ENCODE results near the gene KRT33B. TPM values are rescaled to one million over a fixed set of nuclear protein-coding genes. Genes with fewer than 3 reads are reported as not detected.

Gene KRT33B
- total and polyA plus RNA-seq, 2 donors (not counting 1 experiment from before 2014, with no cell fraction given): not detected

DNA sequence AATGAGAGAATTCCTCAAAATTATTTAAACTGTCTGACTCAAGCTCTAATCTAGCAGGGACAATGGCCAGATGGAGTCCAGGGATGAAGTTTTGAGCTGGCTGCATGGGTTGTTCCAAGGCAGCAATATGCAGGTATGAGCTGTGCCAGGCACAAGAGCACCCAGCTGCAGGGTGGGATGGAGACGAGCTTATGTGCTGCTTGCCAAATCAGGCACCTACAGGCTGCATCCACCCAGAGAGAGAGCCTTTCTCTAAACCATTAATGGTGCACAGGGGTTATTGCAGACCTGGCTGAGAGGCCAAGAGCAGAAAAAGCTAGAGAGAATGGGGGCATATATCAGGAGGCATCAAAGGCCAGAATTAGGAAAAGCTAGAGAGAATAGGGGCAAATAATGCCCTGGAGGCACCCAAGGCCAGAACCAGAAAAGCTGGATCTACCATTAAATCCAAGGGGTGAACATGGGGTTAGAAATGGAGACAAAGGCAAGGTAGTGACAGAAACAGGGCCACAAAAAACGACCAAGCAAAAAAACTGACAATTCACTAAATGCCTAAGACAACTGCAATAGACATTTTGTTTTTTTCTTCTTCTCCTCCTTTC, 29.9 kb downstream of the KRT33B start:
- no peaks in the 10 kb centered on the region for H4K20me1 ChIP-seq (ENCODE audit: control insufficient read depth, extremely low read depth, insufficient read depth, low read length)
- no peaks in the 10 kb centered on the region for H3K9me3 ChIP-seq (ENCODE audit: control insufficient read depth, insufficient read depth, low read depth, low read length)
- H3K4me2 ChIP-seq (ENCODE audit: extremely low read depth, insufficient read depth, low read length): no peak overlapping the region
- no peak overlapping the region for H3K9ac ChIP-seq (ENCODE audit: insufficient read depth, low read length)
- H3K36me3 ChIP-seq (ENCODE audit: control insufficient read depth, insufficient read depth, low read length): no peaks in the 10 kb centered on the region
- no peak overlapping the region for H2AFZ ChIP-seq (ENCODE audit: low read length)
- H3K79me2 ChIP-seq (ENCODE audit: control insufficient read depth, insufficient read depth, low read length): no peaks in the 10 kb centered on the region
- no peak overlapping the region for H3K4me3 ChIP-seq (replicated peaks in 1 of 4; ENCODE audit: control extremely low read depth in 1 of 4, insufficient read depth in 1 of 4, low read depth in 3 of 4, low read length in 4 of 4)
- TF ChIP-seq, protein P1, sequence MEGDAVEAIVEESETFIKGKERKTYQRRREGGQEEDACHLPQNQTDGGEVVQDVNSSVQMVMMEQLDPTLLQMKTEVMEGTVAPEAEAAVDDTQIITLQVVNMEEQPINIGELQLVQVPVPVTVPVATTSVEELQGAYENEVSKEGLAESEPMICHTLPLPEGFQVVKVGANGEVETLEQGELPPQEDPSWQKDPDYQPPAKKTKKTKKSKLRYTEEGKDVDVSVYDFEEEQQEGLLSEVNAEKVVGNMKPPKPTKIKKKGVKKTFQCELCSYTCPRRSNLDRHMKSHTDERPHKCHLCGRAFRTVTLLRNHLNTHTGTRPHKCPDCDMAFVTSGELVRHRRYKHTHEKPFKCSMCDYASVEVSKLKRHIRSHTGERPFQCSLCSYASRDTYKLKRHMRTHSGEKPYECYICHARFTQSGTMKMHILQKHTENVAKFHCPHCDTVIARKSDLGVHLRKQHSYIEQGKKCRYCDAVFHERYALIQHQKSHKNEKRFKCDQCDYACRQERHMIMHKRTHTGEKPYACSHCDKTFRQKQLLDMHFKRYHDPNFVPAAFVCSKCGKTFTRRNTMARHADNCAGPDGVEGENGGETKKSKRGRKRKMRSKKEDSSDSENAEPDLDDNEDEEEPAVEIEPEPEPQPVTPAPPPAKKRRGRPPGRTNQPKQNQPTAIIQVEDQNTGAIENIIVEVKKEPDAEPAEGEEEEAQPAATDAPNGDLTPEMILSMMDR (conservative IDR thresholded peaks at IDR 0.05 in 1 of 2, IDR thresholded peaks at IDR 0.05 in 1 of 2; ENCODE audit: low read depth in 1 of 2, low read length in 2 of 2): no peak
- no peak for TF ChIP-seq EZH2 (IDR thresholded peaks at IDR 0.05; ENCODE audit: low read length, missing control alignments)
- H3K27me3 ChIP-seq (ENCODE audit: control insufficient read depth, insufficient read depth, low read length): peaks cover 9% of the 10 kb centered on the region
- no peak overlapping the region for H3K27ac ChIP-seq (ENCODE audit: insufficient read depth, low read length)
- DNase-seq (ENCODE audit: low read depth in 2 of 2): no peak
- H3K4me1 ChIP-seq (ENCODE audit: control insufficient read depth, extremely low read depth, insufficient read depth, low read length): no peaks in the 10 kb centered on the region

DNA sequence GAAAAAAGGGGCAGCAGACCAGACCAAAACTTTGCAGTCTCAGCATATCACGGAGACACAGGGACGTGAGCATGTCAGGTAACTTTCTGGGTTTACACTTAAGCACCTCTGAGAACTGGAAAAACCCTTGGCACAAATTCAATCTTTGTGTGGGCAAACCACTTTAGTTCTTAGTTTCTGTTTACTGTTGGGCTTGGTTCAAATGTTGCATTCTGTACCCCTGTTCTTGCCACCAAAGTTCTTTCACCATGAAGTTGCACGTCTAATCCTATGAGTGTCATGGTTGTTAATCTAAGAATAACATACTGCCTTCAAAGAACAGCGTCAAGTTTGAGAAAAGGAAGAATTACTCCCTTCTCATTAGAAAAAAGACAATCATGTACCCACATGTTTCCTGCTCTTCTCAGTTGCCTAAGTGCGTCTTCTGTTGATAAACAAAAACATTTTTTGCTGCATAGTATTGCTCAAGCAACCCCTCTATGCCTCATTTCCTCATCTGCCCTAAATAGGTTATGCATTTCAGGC, 30.6 kb downstream of the KRT33B start:
- TF ChIP-seq EZH2 (IDR thresholded peaks at IDR 0.05; ENCODE audit: low read length, missing control alignments): no peak
- TF ChIP-seq, protein P1 (conservative IDR thresholded peaks at IDR 0.05 in 1 of 2, IDR thresholded peaks at IDR 0.05 in 1 of 2; ENCODE audit: low read depth in 1 of 2, low read length in 2 of 2): no peak
- Histone ChIP-seq H3K79me2 (ENCODE audit: control insufficient read depth, insufficient read depth, low read length) (no peaks in the 10 kb centered on the region), H3K27me3 (ENCODE audit: control insufficient read depth, insufficient read depth, low read length) (peaks cover 9% of the 10 kb centered on the region), H2AFZ (ENCODE audit: low read length) (no peak overlapping the region), H3K4me1 (ENCODE audit: control insufficient read depth, extremely low read depth, insufficient read depth, low read length) (no peaks in the 10 kb centered on the region), H3K4me2 (ENCODE audit: extremely low read depth, insufficient read depth, low read length) (no peak overlapping the region), H4K20me1 (ENCODE audit: control insufficient read depth, extremely low read depth, insufficient read depth, low read length) (no peaks in the 10 kb centered on the region), H3K36me3 (ENCODE audit: control insufficient read depth, insufficient read depth, low read length) (no peaks in the 10 kb centered on the region), H3K4me3 (replicated peaks in 1 of 4; ENCODE audit: control extremely low read depth in 1 of 4, insufficient read depth in 1 of 4, low read depth in 3 of 4, low read length in 4 of 4) (no peak overlapping the region), H3K9me3 (ENCODE audit: control insufficient read depth, insufficient read depth, low read depth, low read length) (no peaks in the 10 kb centered on the region), H3K27ac (ENCODE audit: insufficient read depth, low read length) (no peak overlapping the region), H3K9ac (ENCODE audit: insufficient read depth, low read length) (no peak overlapping the region)
- DNase-seq (ENCODE audit: low read depth in 2 of 2): peak in 1 of 2 donors; percentile 7

DNA sequence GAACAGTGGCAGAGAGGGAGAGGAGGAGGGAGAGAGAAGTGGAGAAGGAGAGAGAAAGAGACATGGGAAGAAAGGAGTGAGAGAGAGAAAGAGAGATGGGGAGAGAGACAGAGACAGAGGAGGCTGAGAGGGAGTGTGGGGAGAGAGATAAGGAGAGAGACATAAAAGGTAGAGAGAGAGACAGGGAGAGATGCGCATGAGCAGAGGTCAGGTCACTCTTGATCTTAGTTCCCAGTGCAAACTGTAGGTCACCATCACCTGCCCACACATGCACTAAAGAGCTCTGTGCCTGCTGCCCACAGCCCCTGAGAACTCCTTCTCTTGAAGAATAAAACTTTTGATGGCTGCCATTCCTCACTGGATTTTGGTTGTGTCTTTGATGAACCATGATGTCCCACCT, 33.9 kb downstream of the KRT33B start:
- TF ChIP-seq, protein P1 (conservative IDR thresholded peaks at IDR 0.05 in 1 of 2, IDR thresholded peaks at IDR 0.05 in 1 of 2; ENCODE audit: low read depth in 1 of 2, low read length in 2 of 2): no peak
- TF ChIP-seq EZH2 (IDR thresholded peaks at IDR 0.05; ENCODE audit: low read length, missing control alignments): no peak
- H3K9me3 ChIP-seq (ENCODE audit: control insufficient read depth, insufficient read depth, low read depth, low read length): no peaks in the 10 kb centered on the region
- no peak overlapping the region for H3K9ac ChIP-seq (ENCODE audit: insufficient read depth, low read length)
- no peak overlapping the region for H2AFZ ChIP-seq (ENCODE audit: low read length)
- DNase-seq (ENCODE audit: low read depth in 2 of 2): no peak
- H3K4me1 ChIP-seq (ENCODE audit: control insufficient read depth, extremely low read depth, insufficient read depth, low read length): no peaks in the 10 kb centered on the region
- peaks cover 5% of the 10 kb centered on the region for H3K27me3 ChIP-seq (ENCODE audit: control insufficient read depth, insufficient read depth, low read length)
- no peaks in the 10 kb centered on the region for H4K20me1 ChIP-seq (ENCODE audit: control insufficient read depth, extremely low read depth, insufficient read depth, low read length)
- H3K4me3 ChIP-seq (replicated peaks in 1 of 4; ENCODE audit: control extremely low read depth in 1 of 4, insufficient read depth in 1 of 4, low read depth in 3 of 4, low read length in 4 of 4): no peak overlapping the region
- H3K36me3 ChIP-seq (ENCODE audit: control insufficient read depth, insufficient read depth, low read length): no peaks in the 10 kb centered on the region
- no peak overlapping the region for H3K27ac ChIP-seq (ENCODE audit: insufficient read depth, low read length)
- H3K4me2 ChIP-seq (ENCODE audit: extremely low read depth, insufficient read depth, low read length): no peak overlapping the region
- H3K79me2 ChIP-seq (ENCODE audit: control insufficient read depth, insufficient read depth, low read length): no peaks in the 10 kb centered on the region
